Type B pancreatic cell (in vitro differentiated cells): Measurements from ENCODE around the gene HAX1. TPM values are rescaled to one million over a fixed set of nuclear protein-coding genes. Genes with fewer than 3 reads are reported as not detected.

ENCODE experiments used
- DNase-seq: peaks from one replicate; pipeline ENCODE4 v3.0.0; 2021; ENCODE audit warnings: mixed read lengths; ENCODE audit not compliant: unreplicated experiment; ENCODE audit errors: extremely low spot score
- H3K27ac Mint-ChIP-seq: 2 replicates; pipeline ENCODE4 v1.8.0; 2021; ENCODE audit warnings: mild to moderate bottlenecking, mixed read lengths
- H3K27me3 Mint-ChIP-seq: 2 replicates; pipeline ENCODE4 v1.8.0; 2021; ENCODE audit warnings: mixed read lengths
- H3K36me3 Mint-ChIP-seq: 2 replicates; pipeline ENCODE4 v1.8.0; 2021; ENCODE audit warnings: mixed read lengths
- H3K4me1 Mint-ChIP-seq: one replicate; pipeline ENCODE4 v1.8.0; 2021; ENCODE audit warnings: mixed read lengths; ENCODE audit not compliant: unreplicated experiment
- H3K4me3 Mint-ChIP-seq: 2 replicates; pipeline ENCODE4 v1.8.0; 2021; ENCODE audit warnings: mild to moderate bottlenecking, mixed read lengths
- H3K9me3 Mint-ChIP-seq: 2 replicates; pipeline ENCODE4 v1.8.0; 2021; ENCODE audit warnings: mixed read lengths
- CTCF ChIP-seq: fragments of 200-600 bp; sonication (generic); conservative IDR thresholded peaks from 2 replicates; pipeline ENCODE4 v1.5.0; 2021; ENCODE audit warnings: antibody characterized with exemption, mild to moderate bottlenecking
- total RNA-seq: library from RNA; stranded (reverse); gene quantifications from 2 replicates; pipeline ENCODE4 v1.2.1, GENCODE V29; 2021; ENCODE audit warnings: low replicate concordance

The HAX1 gene
- total RNA-seq, 1 donor from 2014 or later, result 62.2 TPM

- no peak for DNase-seq
- Mint-ChIP-seq H3K9me3 (no peaks in the 10 kb centered on the region), H3K27me3 (no peaks in the 10 kb centered on the region), H3K4me1 (no peaks in the 10 kb centered on the region), H3K4me3 (no peak overlapping the region), H3K27ac (no peak overlapping the region), H3K36me3 (peaks cover 43% of the 10 kb centered on the region)
- TF ChIP-seq CTCF, result no peak
These were observed 30.6 kb upstream of the HAX1 start for GRCh38 chr1:154241703-154242351.

DNA sequence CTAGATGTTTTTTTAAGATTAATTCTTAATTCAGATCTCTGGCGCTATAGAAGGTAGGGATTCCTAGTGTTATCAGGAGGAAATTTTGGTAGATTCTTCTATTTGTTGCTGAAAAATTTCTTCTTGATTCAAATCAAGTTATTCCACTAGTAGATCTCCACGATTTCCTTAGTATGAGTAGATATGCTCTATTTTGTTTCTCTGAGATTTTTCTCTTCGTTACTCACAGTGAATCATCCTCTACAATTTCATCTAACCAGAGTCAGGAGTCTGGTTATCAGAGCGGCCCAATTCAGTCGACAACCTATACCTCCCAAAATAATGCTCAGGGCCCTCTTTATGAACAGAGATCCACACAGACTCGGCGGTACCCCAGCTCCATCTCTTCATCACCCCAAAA is 18.8 kb upstream of the HAX1 start:
- Mint-ChIP-seq H3K27me3 (no peaks in the 10 kb centered on the region), H3K9me3 (no peaks in the 10 kb centered on the region), H3K4me3 (no peak overlapping the region), H3K27ac (no peak overlapping the region), H3K36me3 (peaks cover 39% of the 10 kb centered on the region), H3K4me1 (no peaks in the 10 kb centered on the region)
- no peak for DNase-seq
- no peak for TF ChIP-seq CTCF

DNA sequence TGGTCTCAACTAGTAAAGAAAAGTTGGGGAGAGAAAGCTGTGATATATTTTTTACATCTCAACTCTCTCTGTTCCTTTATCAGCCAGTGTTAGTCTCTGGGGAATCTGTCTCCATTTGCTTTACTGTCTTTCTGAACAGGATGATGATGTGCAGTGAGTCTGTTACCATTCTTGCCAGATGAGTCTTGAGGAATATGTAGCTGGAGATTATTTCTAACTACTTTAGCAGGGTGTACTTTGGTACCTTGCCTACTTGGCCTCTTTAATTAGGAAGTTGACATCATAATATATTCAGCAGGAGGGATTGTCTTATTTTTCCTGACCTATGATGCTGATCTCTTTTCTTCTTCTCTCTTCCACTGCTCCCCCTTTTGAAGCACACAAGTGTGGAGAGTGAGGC is 15.7 kb upstream of the HAX1 start:
- no peak overlapping the region for H3K4me3 Mint-ChIP-seq
- H3K4me1 Mint-ChIP-seq, result no peaks in the 10 kb centered on the region
- peaks cover 39% of the 10 kb centered on the region for H3K36me3 Mint-ChIP-seq
- no peak for TF ChIP-seq CTCF
- no peaks in the 10 kb centered on the region for H3K9me3 Mint-ChIP-seq
- no peaks in the 10 kb centered on the region for H3K27me3 Mint-ChIP-seq
- DNase-seq, result no peak
- no peak overlapping the region for H3K27ac Mint-ChIP-seq

DNA sequence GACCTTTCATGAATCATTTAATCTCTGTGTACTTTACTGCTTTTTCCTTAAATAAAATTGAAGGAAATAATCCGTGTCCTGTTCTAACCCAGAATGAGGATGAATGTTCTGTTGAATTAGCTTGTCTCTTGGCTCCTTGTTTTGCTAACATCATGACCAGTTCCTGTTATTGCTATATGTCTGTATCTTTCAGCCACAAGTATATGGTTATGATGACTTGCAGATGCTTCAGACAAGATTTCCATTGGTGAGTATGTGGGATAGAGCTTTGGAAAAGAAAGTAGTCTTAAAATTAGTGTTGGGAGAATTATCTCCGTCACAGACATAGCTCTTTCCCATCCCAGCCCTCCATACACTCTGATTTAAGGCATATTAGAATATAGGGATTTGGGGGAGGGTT is 13.6 kb upstream of the HAX1 start:
- H3K4me1 Mint-ChIP-seq, result no peaks in the 10 kb centered on the region
- no peaks in the 10 kb centered on the region for H3K9me3 Mint-ChIP-seq
- H3K4me3 Mint-ChIP-seq, result no peak overlapping the region
- DNase-seq, result no peak
- H3K27ac Mint-ChIP-seq, result no peak overlapping the region
- H3K36me3 Mint-ChIP-seq, result peaks cover 45% of the 10 kb centered on the region
- no peak for TF ChIP-seq CTCF
- no peaks in the 10 kb centered on the region for H3K27me3 Mint-ChIP-seq

GRCh38 chr1:154260127-154260526 is 12.3 kb upstream of the HAX1 start:
- Mint-ChIP-seq H3K9me3 (no peaks in the 10 kb centered on the region), H3K4me1 (no peaks in the 10 kb centered on the region), H3K27ac (no peak overlapping the region), H3K27me3 (no peaks in the 10 kb centered on the region), H3K4me3 (no peak overlapping the region), H3K36me3 (peaks cover 40% of the 10 kb centered on the region)
- no peak for TF ChIP-seq CTCF
- DNase-seq, result no peak
